ENCODE data around the gene ASS1. TPM values are rescaled to one million over a fixed set of nuclear protein-coding genes. Genes with fewer than 3 reads are reported as not detected.
A peak's percentile ranks its signal among the peaks of the same experiment; 100 is the strongest.

Gene ASS1
- total and polyA plus RNA-seq, 3 experiments from 2014 or later, result 2.3 to 3.4 TPM; not detected in 1

- Mint-ChIP-seq H3K4me1 (no peaks in the 10 kb centered on the region), H3K27ac (no peak overlapping the region), H3K9me3 (no peaks in the 10 kb centered on the region), H3K4me3 (no peak overlapping the region), H3K36me3 (no peaks in the 10 kb centered on the region), H3K27me3 (peaks cover 8 to 20% of the 10 kb centered on the region in 2 donors)
- ChIA-PET CTCF (no interaction called here), POLR2A (no interaction called here)
- Histone ChIP-seq H3K27ac (ENCODE audit: low read depth, low read length) (no peak overlapping the region), H3K9me3 (ENCODE audit: low read length) (no peaks in the 10 kb centered on the region), H3K4me3 (ENCODE audit: low read length) (no peak overlapping the region), H3K27me3 (ENCODE audit: insufficient read depth, low read length, poor library complexity, severe bottlenecking) (no peaks in the 10 kb centered on the region), H3K36me3 (ENCODE audit: insufficient read depth, low read length) (no peaks in the 10 kb centered on the region), H3K4me1 (ENCODE audit: insufficient read depth, low read length) (no peaks in the 10 kb centered on the region)
- DNase-seq, result no peak
Observed at GRCh38 chr9:130527651-130528310, 83.0 kb downstream of the ASS1 start.

- Histone ChIP-seq H3K27me3 (ENCODE audit: insufficient read depth, low read length, poor library complexity, severe bottlenecking) (no peaks in the 10 kb centered on the region), H3K9me3 (ENCODE audit: low read length) (no peaks in the 10 kb centered on the region), H3K4me1 (ENCODE audit: insufficient read depth, low read length) (no peaks in the 10 kb centered on the region), H3K4me3 (ENCODE audit: low read length) (no peak overlapping the region), H3K27ac (ENCODE audit: low read depth, low read length) (no peak overlapping the region), H3K36me3 (ENCODE audit: insufficient read depth, low read length) (no peaks in the 10 kb centered on the region)
- ChIA-PET CTCF (no interaction called here), POLR2A (no interaction called here)
- no peak for DNase-seq
- Mint-ChIP-seq H3K27ac (no peak overlapping the region), H3K4me1 (no peaks in the 10 kb centered on the region), H3K9me3 (no peaks in the 10 kb centered on the region), H3K4me3 (no peak overlapping the region), H3K36me3 (no peaks in the 10 kb centered on the region), H3K27me3 (peaks cover 9 to 18% of the 10 kb centered on the region in 2 donors)
Observed at GRCh38 chr9:130528674-130529073, 83.9 kb downstream of the ASS1 start.

- peaks cover 5% of the 10 kb centered on the region in 3 donors for H3K4me1 Mint-ChIP-seq
- CTCF ChIA-PET, result no interaction called here
Observed at GRCh38 chr9:130530938-130531337, 86.2 kb downstream of the ASS1 start.

GRCh38 chr9:130531670-130532069 is 86.9 kb downstream of the ASS1 start:
- H3K9me3 ChIP-seq (ENCODE audit: low read length), result no peaks in the 10 kb centered on the region
- peaks cover 15 to 33% of the 10 kb centered on the region in 2 donors for H3K27me3 Mint-ChIP-seq
- ChIA-PET POLR2A (no interaction called here), CTCF (no interaction called here)
- H3K27ac Mint-ChIP-seq, result no peak overlapping the region
- H3K36me3 ChIP-seq (ENCODE audit: insufficient read depth, low read length), result no peaks in the 10 kb centered on the region
- H3K4me1 ChIP-seq (ENCODE audit: insufficient read depth, low read length), result no peaks in the 10 kb centered on the region
- no peaks in the 10 kb centered on the region for H3K36me3 Mint-ChIP-seq
- H3K27ac ChIP-seq (ENCODE audit: low read depth, low read length), result no peak overlapping the region
- H3K4me3 ChIP-seq (ENCODE audit: low read length), result no peak overlapping the region
- peaks cover 6% of the 10 kb centered on the region for H3K27me3 ChIP-seq (ENCODE audit: insufficient read depth, low read length, poor library complexity, severe bottlenecking)
- H3K4me1 Mint-ChIP-seq, result peaks cover 6 to 8% (median 8%) of the 10 kb centered on the region in 3 donors
- no peaks in the 10 kb centered on the region for H3K9me3 Mint-ChIP-seq
- no peak for DNase-seq
- no peak overlapping the region for H3K4me3 Mint-ChIP-seq

More at GRCh38 chr9:130530938-130531337, 86.2 kb downstream of the ASS1 start:
- Mint-ChIP-seq H3K27ac (no peak overlapping the region), H3K4me3 (no peak overlapping the region), H3K27me3 (peaks cover 15 to 28% of the 10 kb centered on the region in 2 donors), H3K9me3 (no peaks in the 10 kb centered on the region), H3K36me3 (no peaks in the 10 kb centered on the region)
- H3K9me3 ChIP-seq (ENCODE audit: low read length), result no peaks in the 10 kb centered on the region
- H3K36me3 ChIP-seq (ENCODE audit: insufficient read depth, low read length), result no peaks in the 10 kb centered on the region
- H3K4me1 ChIP-seq (ENCODE audit: insufficient read depth, low read length), result no peaks in the 10 kb centered on the region
- no peak overlapping the region for H3K4me3 ChIP-seq (ENCODE audit: low read length)
- H3K27ac ChIP-seq (ENCODE audit: low read depth, low read length), result no peak overlapping the region
- no peak for DNase-seq
- POLR2A ChIA-PET, result no interaction called here
- peaks cover 5% of the 10 kb centered on the region for H3K27me3 ChIP-seq (ENCODE audit: insufficient read depth, low read length, poor library complexity, severe bottlenecking)

- ChIA-PET CTCF (no interaction called here), POLR2A (no interaction called here)
- peaks cover 16 to 37% of the 10 kb centered on the region in 2 donors for H3K27me3 Mint-ChIP-seq
- Histone ChIP-seq H3K9me3 (ENCODE audit: low read length) (no peaks in the 10 kb centered on the region), H3K4me3 (ENCODE audit: low read length) (no peak overlapping the region), H3K27ac (ENCODE audit: low read depth, low read length) (no peak overlapping the region), H3K27me3 (ENCODE audit: insufficient read depth, low read length, poor library complexity, severe bottlenecking) (peaks cover 9% of the 10 kb centered on the region), H3K36me3 (ENCODE audit: insufficient read depth, low read length) (no peaks in the 10 kb centered on the region), H3K4me1 (ENCODE audit: insufficient read depth, low read length) (no peaks in the 10 kb centered on the region)
- H3K9me3 Mint-ChIP-seq, result no peaks in the 10 kb centered on the region
- H3K4me1 Mint-ChIP-seq, result peaks cover 8 to 16% (median 9%) of the 10 kb centered on the region in 3 donors
- DNase-seq, result no peak
- H3K36me3 Mint-ChIP-seq, result no peaks in the 10 kb centered on the region
- no peak overlapping the region for H3K4me3 Mint-ChIP-seq
- H3K27ac Mint-ChIP-seq, result no peak overlapping the region
Observed at GRCh38 chr9:130532426-130533080, 87.8 kb downstream of the ASS1 start.

- POLR2A ChIA-PET, result no interaction called here
- Histone ChIP-seq H3K27me3 (ENCODE audit: insufficient read depth, low read length, poor library complexity, severe bottlenecking) (peaks cover 9% of the 10 kb centered on the region), H3K27ac (ENCODE audit: low read depth, low read length) (peak overlapping the region; percentile 70), H3K36me3 (ENCODE audit: insufficient read depth, low read length) (no peaks in the 10 kb centered on the region), H3K4me1 (ENCODE audit: insufficient read depth, low read length) (no peaks in the 10 kb centered on the region), H3K4me3 (ENCODE audit: low read length) (no peak overlapping the region), H3K9me3 (ENCODE audit: low read length) (no peaks in the 10 kb centered on the region)
- Mint-ChIP-seq H3K4me1 (peaks cover 10 to 22% (median 14%) of the 10 kb centered on the region in 3 donors), H3K27ac (no peak overlapping the region), H3K36me3 (no peaks in the 10 kb centered on the region), H3K27me3 (peaks cover 29 to 65% of the 10 kb centered on the region in 2 donors), H3K9me3 (no peaks in the 10 kb centered on the region), H3K4me3 (no peak overlapping the region)
- CTCF ChIA-PET, result no interaction called here
- no peak for DNase-seq
Observed at GRCh38 chr9:130535818-130536521, 91.2 kb downstream of the ASS1 start.

- Histone ChIP-seq H3K9me3 (ENCODE audit: low read length) (no peaks in the 10 kb centered on the region), H3K4me3 (ENCODE audit: low read length) (no peak overlapping the region), H3K27me3 (ENCODE audit: insufficient read depth, low read length, poor library complexity, severe bottlenecking) (peaks cover 9% of the 10 kb centered on the region), H3K4me1 (ENCODE audit: insufficient read depth, low read length) (no peaks in the 10 kb centered on the region), H3K27ac (ENCODE audit: low read depth, low read length) (peak overlapping the region; percentile 70), H3K36me3 (ENCODE audit: insufficient read depth, low read length) (no peaks in the 10 kb centered on the region)
- H3K27me3 Mint-ChIP-seq, result peaks cover 29 to 69% of the 10 kb centered on the region in 2 donors
- DNase-seq, result no peak
- H3K4me1 Mint-ChIP-seq, result peaks cover 10 to 22% (median 14%) of the 10 kb centered on the region in 3 donors
- ChIA-PET CTCF (no interaction called here), POLR2A (no interaction called here)
- no peaks in the 10 kb centered on the region for H3K9me3 Mint-ChIP-seq
- H3K4me3 Mint-ChIP-seq, result no peak overlapping the region
- H3K27ac Mint-ChIP-seq, result no peak overlapping the region
- no peaks in the 10 kb centered on the region for H3K36me3 Mint-ChIP-seq
Observed at GRCh38 chr9:130536701-130537107, 91.9 kb downstream of the ASS1 start.

GRCh38 chr9:130537346-130538050 is 92.7 kb downstream of the ASS1 start:
- DNase-seq, result no peak
- Mint-ChIP-seq H3K4me3 (peak overlapping the region in 2 of 7 donors; percentile 33 to 36), H3K27me3 (peaks cover 29 to 69% of the 10 kb centered on the region in 2 donors), H3K4me1 (peaks cover 10 to 22% (median 14%) of the 10 kb centered on the region in 3 donors), H3K9me3 (no peaks in the 10 kb centered on the region), H3K36me3 (no peaks in the 10 kb centered on the region), H3K27ac (peak overlapping the region in 2 of 8 donors; percentile 31 to 45)
- Histone ChIP-seq H3K4me3 (ENCODE audit: low read length) (no peak overlapping the region), H3K27me3 (ENCODE audit: insufficient read depth, low read length, poor library complexity, severe bottlenecking) (peaks cover 9% of the 10 kb centered on the region), H3K9me3 (ENCODE audit: low read length) (no peaks in the 10 kb centered on the region), H3K27ac (ENCODE audit: low read depth, low read length) (no peak overlapping the region), H3K36me3 (ENCODE audit: insufficient read depth, low read length) (no peaks in the 10 kb centered on the region), H3K4me1 (ENCODE audit: insufficient read depth, low read length) (no peaks in the 10 kb centered on the region)
- ChIA-PET CTCF (no interaction called here), POLR2A (no interaction called here)

Data from CD8-positive, alpha-beta memory T cell (primary cell).